GM18907 (cell line): Measurements from ENCODE around the gene FYTTD1.
A peak's percentile ranks its signal among the peaks of the same experiment; 100 is the strongest.

Experiments used
- ATAC-seq: cut with Tn5 transposase; IDR thresholded peaks from one replicate; pipeline ENCODE4 v1.9.1; 2021; ENCODE audit warnings: mild to moderate bottlenecking, moderate library complexity; ENCODE audit not compliant: unreplicated experiment

FYTTD1 gene

DNA sequence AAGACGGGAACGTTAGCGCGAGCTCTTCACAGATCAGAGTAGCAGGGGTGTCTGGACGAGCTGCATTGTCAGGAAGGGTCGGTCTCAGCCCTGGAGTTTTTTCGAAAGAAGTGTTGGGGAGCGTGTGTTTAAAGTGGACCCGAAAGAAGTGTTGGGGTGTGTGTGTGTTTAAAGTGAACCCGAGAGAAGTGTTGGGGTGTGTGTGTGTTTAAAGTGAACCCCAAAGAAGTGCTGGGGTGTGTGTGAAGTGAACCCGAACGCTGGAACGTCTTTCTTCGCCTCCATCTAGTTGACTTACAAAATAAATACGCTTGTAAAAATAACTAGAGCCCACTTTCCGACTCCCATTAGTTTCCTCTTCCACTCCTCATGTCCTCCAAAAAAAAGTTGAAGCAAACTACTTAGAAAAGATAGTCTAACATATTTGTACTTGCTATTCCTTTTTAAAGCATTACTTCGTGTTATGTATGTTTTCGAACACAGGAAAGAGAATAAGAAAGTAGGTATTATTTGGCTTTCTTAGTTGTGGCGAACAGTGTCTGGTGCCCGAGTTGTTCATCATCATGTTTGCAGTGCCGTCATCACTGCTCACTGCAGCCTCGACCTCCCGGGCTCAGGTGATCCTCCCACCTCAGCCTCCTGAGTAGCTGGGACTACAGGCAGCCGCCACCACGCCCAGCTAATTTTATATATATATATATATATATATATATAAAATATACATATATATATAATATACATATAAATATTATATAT is 42.4 kb downstream of the FYTTD1 start:
- ATAC-seq = peak; percentile 30

DNA sequence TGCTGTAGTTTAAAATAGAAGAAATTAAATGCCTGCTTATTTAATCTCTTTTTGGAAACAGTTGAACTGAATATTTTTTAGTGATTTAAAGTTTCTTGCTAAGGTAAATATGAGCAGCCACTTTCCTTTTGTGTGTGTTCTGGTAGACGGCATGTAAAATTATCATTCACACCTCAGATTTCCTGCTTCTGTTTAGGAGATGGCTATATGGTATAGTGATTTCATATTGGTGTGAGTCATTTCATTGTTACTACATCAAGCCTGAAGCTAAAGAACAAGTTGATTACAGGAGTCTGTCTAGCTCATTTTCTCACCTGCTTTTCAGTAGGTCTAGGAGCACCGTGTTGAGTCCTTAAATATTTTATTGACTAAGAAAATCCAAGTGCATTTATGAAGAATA is 43.6 kb downstream of the FYTTD1 start:
- ATAC-seq = no peak

- no peak for ATAC-seq
These were observed 44.4 kb downstream of the FYTTD1 start for GRCh38 chr3:197794115-197794514.

DNA sequence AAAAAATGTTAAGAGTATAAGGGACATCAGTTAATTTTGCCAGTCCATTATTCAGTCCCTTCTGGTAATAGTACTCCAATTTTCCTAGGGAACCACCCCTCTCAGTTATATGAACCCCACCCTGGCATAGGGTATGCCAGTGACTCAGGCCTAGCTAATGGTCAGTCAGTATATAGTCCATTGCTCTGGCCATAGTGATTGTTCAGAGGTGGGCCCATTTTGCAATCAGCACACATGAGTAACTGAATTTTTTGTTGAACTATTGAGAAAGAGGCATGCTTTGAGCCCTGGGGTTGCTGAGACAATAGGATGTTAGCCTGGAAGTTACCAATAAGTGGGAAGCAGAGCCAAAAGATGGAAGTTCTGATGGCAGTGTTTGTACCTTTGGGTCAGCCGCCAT is 45.5 kb downstream of the FYTTD1 start:
- no peak for ATAC-seq

DNA sequence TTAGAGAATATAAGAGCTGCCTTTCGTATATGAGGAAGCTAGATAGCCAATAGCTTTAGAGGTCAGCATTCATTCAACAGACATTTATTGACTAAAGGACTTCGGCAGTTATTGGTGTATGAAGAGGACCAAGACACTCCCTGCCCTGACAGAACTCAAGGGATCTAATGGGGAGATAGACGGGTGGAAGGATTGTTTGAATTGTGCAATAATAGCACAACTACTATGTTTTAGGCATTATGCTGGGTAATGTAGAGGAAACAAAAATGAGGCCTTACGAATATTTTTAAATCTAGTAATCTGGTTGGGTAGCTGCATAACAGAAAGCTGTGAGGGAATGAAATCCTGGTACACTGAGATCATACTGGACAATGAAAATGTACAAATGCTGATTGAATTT is 46.4 kb downstream of the FYTTD1 start:
- ATAC-seq = no peak

DNA sequence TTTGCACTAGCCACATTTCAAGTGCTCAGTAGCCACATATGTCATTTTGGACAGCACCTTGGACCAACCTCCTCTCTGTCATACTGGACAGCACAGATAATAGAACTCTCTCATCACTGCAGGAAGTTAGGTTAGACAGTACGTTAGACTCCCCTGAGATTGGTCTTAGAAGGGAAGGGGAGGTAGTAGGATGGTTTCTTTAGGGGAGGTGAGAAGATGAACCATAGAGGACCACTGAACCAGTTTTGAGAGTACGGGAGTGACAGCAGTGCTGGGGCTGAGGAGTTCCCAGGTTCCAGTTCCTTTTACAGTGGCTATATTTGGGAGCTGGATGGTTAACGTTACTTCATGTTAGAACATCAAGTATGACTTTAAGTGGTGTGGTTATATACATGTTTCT is 49.2 kb downstream of the FYTTD1 start:
- peak; percentile 46 for ATAC-seq

DNA sequence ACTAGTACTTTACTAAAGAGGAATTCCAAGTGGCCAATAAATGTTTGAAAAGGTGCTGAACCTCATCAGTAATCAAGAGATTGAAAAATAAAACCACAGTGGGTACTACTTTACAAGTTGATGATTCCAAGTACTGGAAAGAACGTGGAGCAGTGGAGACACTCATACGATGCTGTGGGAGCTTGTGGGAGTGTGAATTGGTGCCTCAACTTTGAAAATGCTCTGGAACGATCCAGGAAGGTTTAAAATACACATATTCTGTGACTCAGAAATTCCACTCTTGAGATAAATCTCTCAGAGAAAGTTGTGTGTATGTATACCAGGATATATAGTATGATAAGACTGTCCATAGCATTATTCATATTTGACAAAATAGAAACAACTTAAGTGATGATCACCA is 50.7 kb downstream of the FYTTD1 start:
- no peak for ATAC-seq

DNA sequence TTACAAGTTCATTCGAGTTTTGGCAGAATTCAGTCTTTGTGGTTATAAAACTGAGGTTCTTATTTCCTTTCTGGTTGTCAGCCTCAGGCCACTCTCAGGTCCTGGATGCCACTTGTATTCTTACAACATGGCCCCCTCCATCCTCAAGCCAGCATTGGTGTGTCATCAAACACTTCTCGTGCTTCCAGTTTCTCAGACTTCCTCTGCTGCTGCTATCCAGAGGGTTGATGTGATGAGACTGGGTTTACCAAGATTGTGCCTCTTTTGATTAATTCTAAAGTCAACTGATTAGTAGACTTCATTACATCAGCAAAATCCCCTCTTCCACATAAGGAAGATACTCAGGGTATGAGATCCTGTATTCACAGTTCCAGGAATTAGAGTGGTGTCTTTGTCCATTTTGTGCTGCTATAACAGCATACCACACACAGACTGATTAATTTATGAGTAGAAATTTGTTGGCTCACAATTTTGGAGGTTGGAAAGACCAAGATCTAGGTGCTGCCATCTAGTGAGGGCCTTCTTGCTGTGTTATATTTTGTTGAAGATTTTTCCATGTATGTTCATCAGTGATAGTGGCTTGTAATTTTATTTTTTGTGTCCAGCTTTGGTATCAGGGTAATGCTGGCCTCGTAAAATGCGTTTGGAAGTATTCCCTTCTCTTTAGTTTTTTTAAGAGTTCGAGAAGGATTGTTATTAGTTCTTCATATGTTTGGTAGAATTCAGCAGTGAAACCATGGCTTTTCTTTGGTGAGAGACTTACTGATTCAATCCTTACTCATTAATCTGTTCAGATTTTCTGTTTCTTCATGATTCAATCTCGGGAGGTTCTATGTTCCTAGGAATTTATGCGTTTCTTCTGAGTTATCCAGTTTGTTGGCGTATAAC is 52.5 kb downstream of the FYTTD1 start:
- no peak for ATAC-seq

- ATAC-seq = no peak
These were observed 53.2 kb downstream of the FYTTD1 start for GRCh38 chr3:197802779-197803459.

- no peak for ATAC-seq
These were observed 54.8 kb downstream of the FYTTD1 start for GRCh38 chr3:197804511-197804910.

DNA sequence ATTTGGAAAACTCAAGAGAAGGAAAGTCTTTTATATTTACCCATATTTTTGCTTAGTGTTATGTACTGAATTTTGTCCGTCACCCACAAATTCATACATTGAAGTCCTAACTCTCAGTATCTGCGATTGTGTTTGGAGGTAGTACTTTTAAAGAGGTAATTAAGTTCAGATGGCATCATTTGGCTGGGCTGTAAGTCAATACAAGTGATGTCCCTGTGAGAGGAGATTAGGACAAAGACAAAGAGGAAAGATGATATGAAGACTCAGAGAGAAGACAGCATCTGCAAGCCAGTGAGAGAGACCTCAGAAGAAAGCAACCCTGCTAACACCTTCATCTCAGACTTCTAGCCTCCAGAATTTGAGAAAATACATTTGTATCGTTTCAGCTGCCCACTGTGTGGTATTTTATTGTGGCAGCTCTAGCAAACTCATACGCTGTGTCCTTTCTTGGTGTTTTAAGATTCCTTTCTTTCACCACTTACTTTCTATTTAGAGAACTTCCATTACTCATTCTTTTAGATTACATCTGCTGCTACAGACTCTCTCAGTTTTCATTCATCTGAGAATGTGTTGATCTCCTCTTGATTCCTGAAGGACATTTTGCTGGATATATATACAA is 58.4 kb downstream of the FYTTD1 start:
- ATAC-seq = no peak

DNA sequence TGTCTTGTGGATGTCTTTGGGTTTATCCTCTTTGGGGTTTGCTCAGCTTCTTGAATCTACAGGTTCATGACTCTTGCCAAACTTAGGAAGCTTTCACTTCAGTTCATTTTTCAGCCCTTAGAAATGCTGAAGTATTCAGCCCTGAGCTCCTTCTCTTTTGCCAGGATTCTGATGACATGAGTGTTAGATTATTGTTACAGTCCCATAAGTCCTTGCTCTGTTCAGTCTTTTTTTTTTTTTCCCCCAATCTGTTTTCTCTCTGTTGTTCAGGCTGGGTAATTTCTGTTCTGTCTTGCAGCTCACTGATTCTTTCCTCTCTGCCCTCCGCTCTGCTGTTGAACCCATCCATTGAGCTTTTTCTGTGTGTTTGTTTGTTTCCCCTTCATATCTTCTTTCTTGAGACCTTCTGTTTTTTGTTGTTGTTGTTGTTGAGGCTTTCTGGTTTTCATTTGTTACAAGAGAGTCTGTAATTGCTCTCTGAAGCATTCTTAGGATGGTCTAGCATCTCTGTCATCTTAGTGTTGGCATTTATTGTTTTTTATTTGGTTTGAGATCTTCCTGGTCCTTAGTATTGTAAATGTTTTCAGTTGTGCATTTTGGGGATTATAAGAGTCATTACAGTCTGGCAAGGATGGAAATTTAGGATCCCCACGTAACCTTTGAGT is 59.8 kb downstream of the FYTTD1 start:
- no peak for ATAC-seq

DNA sequence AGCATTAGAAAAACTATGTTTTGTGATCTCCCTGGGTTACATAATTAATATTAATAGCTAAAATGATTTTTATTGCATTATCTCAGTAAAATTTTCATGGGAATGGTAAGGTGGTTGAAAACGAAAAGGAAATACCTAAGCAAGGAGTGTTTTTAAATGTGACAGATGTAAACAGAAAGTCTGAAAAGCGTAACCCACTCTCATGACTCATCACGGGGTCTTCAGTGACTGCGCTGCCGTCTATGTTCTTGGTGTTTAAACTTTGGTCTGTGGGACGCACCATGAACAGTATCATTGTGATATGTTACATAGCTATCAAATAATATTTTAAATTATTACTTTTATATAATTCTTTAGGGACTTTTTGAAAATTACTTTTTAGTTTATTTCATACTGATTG is 61.2 kb downstream of the FYTTD1 start:
- ATAC-seq = no peak

GRCh38 chr3:197811343-197811742 is 61.7 kb downstream of the FYTTD1 start:
- no peak for ATAC-seq

GRCh38 chr3:197814372-197814771 is 64.7 kb downstream of the FYTTD1 start:
- no peak for ATAC-seq

GRCh38 chr3:197820550-197821335 is 71.1 kb downstream of the FYTTD1 start:
- no peak for ATAC-seq

DNA sequence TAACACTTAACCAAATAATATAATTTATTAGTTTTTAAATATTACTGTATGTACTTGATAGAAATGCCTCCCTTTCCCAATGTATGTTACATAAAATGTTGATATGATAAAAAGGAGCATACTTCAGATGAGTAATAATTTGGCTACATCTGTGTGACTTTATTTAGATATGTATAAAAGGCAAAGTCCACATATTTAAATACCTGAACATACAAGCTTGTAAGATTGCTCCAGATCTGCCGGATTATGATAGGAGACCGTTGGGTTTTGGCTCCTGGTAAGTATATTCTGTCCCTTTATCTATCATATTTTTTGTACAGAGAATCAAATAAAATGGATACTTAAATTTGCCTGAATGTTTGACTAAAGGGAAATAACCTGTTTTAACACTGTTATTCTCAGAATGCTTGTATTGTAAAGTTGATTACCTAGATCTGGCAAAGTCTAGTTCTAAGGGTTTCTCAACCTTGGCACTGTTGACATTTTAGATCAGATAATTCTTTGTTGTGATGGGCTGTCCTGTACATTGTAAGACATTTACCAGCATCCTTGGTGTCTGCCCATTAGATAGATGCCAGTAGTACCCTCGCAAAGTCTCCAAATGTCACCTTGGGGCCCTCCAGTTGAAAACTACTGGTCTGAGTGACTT is 79.8 kb downstream of the FYTTD1 start:
- no peak for ATAC-seq

- no peak for ATAC-seq
These were observed 80.8 kb downstream of the FYTTD1 start for GRCh38 chr3:197830308-197830966.

GRCh38 chr3:197830967-197831313 is 81.3 kb downstream of the FYTTD1 start:
- no peak for ATAC-seq
